HG02840 (cell line): ENCODE measurements around the gene MRM2.

Experiments
- ATAC-seq: cut with Tn5 transposase; IDR thresholded peaks from one replicate; pipeline ENCODE4 v1.9.1; 2021; ENCODE audit warnings: mild to moderate bottlenecking, moderate library complexity, moderate number of reproducible peaks; ENCODE audit not compliant: unreplicated experiment, low FRiP score

MRM2 gene

GRCh38 chr7:2209146-2209960 lies 32.7 kb downstream of the MRM2 start:
- ATAC-seq = peak; percentile 58

GRCh38 chr7:2208712-2209111 lies 33.3 kb downstream of the MRM2 start:
- no peak for ATAC-seq

GRCh38 chr7:2205036-2205780 lies 36.8 kb downstream of the MRM2 start:
- no peak for ATAC-seq

DNA sequence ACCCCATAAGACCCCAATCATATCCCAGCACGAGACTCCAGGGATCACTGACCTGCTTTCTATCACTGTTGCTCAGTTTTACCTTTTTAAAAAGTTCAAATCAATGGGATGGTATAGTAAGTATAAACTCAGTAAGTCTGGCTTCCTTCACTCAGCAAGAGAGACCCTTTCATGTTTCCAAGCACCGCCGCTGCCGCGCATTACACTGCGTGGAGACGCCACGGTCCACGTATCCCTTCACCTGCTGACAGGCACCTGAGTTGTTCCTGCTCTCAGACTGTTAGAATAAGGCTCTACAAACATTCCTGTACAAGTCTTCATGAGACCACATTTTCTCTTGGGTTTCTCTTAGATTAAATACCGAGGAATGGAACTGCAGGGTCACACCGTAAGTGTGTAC lies 37.6 kb downstream of the MRM2 start:
- no peak for ATAC-seq

GRCh38 chr7:2203766-2204300 lies 38.2 kb downstream of the MRM2 start:
- no peak for ATAC-seq

DNA sequence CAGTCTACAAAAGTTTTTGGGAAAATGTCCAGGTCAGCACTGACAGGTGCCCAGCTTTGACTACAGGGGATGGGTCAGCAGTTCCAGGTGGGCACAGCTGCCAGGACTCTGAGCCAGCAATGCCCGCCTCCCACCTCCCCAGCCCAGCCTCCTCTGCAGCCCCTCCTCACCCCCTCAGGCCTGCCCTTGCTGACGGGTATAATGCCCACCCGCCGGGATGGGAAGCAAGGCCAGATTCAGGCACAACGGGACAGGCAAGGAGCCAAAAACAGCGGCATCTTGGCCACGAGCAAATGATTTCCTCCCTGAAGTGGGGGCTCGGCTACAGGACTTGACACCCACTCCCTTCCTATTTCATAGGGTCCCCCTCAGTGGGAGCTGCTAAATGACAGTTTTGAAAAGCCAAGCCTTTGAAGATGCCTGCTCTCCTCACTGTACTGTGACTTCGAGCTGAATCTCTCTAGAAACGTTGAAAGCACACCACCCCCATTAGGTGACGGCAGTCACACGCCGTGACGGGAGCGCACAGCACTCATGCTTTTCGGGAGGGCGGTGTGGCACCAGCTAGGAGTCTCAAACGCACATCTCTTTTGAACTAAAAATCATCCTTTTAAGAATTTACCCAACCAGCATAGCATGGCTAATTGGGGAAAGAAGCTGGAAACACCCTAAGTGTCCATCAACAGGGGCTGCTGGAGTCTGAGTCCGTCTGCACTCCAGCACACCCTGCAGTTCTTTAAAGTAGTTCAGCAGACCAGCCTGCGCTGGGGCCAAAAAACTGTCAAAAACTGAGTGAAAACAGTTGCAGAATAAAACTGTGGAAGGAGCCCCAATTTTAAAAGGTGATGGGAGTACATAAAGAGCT lies 38.9 kb downstream of the MRM2 start:
- no peak for ATAC-seq

GRCh38 chr7:2202361-2202761 lies 39.6 kb downstream of the MRM2 start:
- no peak for ATAC-seq

DNA sequence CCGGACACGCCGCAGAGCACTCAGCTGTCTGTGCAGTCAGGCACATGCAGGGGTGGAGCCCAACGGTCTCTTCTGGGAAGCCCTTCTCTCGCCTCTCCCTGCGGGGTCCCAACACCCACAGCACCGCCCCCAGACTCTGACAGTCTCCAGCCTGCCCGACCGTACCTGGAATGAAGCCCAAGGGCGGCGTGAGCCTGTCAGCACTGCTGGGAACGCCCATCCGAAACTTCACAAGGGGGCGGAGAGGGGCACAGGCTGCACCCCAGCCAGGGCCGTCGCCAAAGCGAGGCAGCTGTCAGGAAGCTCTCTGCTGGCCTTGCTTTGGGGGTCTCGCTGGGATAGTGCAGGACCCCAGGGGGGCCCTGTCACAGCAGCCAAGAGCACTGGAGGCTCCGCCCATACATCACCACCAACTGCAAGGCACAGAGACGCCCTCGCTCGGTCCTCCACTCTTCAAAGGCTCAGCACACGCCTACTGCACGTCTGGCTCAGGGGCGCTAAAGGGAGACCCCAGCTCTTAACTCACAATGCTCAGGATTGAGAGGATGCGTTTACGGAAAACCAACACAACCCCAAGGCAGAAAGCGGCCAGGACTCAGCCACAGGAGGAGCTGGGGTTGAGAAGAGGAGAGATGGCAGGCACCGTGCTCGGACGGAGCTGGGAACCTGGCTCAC lies 40.2 kb downstream of the MRM2 start:
- ATAC-seq = no peak

GRCh38 chr7:2201128-2201527 lies 40.9 kb downstream of the MRM2 start:
- ATAC-seq = no peak

DNA sequence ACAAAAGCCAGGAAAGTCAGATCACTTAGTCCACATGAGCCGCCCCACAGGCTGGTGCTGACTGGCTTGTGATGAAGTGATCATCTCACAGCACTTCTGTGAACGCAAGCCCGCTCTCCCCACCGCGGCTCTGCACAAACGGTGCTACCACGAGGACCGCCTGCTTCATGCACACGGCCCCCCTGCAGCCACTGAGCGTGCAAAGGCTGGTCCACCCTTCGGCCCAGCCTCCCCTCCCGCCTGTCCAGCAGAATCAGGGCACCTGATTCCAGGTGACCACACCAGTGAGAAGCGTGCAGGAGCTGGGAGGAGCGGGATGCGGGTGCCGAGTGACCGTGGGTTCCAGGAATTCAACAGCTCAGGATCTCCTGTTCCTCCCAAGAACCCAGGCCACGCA lies 41.4 kb downstream of the MRM2 start:
- ATAC-seq = no peak

- ATAC-seq = no peak
These were observed 41.9 kb downstream of the MRM2 start for GRCh38 chr7:2199956-2200583.

DNA sequence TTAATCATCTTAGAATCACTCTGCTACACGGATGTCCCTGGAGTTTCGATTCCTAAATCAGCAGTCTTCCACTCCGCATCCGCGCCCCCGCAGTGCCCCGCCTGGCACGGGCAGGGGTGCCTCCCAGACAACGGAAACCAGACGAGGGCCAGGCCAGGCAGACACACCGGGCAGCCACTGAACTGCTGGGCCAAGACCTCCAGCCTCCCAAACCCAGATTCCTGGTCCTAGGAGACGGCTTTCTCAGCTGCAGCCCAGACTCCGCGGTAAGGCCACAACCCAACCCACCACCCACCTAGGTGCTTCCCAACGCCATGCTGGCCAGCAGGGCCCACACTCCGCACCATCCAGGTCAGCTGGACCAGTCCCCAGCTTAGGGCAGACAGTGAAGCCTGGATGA lies 42.5 kb downstream of the MRM2 start:
- ATAC-seq = no peak

- no peak for ATAC-seq
These were observed 43.2 kb downstream of the MRM2 start for GRCh38 chr7:2198760-2199159.

GRCh38 chr7:2198206-2198605 lies 43.8 kb downstream of the MRM2 start:
- no peak for ATAC-seq

- no peak for ATAC-seq
These were observed 44.4 kb downstream of the MRM2 start for GRCh38 chr7:2197436-2198155.

- ATAC-seq = no peak
These were observed 45.3 kb downstream of the MRM2 start for GRCh38 chr7:2196381-2197378.

- no peak for ATAC-seq
These were observed 46.4 kb downstream of the MRM2 start for GRCh38 chr7:2195400-2196246.
